Trophoblast cell (in vitro differentiated cells and primary cell): ENCODE measurements around the gene CRTC1.
A peak's percentile ranks its signal among the peaks of the same experiment; 100 is the strongest.

ENCODE experiments used
- DNase-seq, 2 donors: peaks; one replicate each; pipeline ENCODE4 v3.0.0-alpha.2; 2016
- H2AFZ ChIP-seq: 2 replicates; pipeline ENCODE4 v1.6.1; 2013; ENCODE audit warnings: low read length, moderate library complexity, mild to moderate bottlenecking; ENCODE audit not compliant: insufficient read depth, poor library complexity
- H2AK5ac ChIP-seq: 2 replicates; pipeline ENCODE4 v1.6.1; 2013; ENCODE audit warnings: mild to moderate bottlenecking, low read length
- H2BK120ac ChIP-seq: 2 replicates; pipeline ENCODE4 v1.6.1; 2013; ENCODE audit warnings: low read length, mild to moderate bottlenecking, moderate library complexity; ENCODE audit not compliant: insufficient read depth, poor library complexity
- H2BK12ac ChIP-seq: 2 replicates; pipeline ENCODE4 v1.6.1; 2013; ENCODE audit warnings: mild to moderate bottlenecking, low read length, moderate library complexity
- H2BK5ac ChIP-seq: 2 replicates; pipeline ENCODE4 v1.6.1; 2013; ENCODE audit warnings: low read length, low read depth, moderate library complexity, mild to moderate bottlenecking; ENCODE audit not compliant: poor library complexity
- H3K14ac ChIP-seq: 2 replicates; pipeline ENCODE4 v1.6.1; 2013; ENCODE audit warnings: mild to moderate bottlenecking, low read length
- H3K18ac ChIP-seq: 2 replicates; pipeline ENCODE4 v1.6.1; 2013; ENCODE audit warnings: mild to moderate bottlenecking, low read length
- H3K23ac ChIP-seq: 2 replicates; pipeline ENCODE4 v1.6.1; 2013; ENCODE audit warnings: low read length
- H3K27ac ChIP-seq: 2 replicates; pipeline ENCODE4 v1.5.1; 2013; ENCODE audit warnings: low read depth, mild to moderate bottlenecking, inconsistent platforms, low read length, moderate library complexity
- H3K27me3 ChIP-seq: 2 replicates; pipeline ENCODE4 v1.6.1; 2013; ENCODE audit warnings: inconsistent platforms, mild to moderate bottlenecking, low read length, moderate library complexity; ENCODE audit not compliant: insufficient read depth
- H3K36me3 ChIP-seq, 2 experiments: 1 replicate in 1 of 2; 2 replicates in 1 of 2; pipeline ENCODE4 v1.6.1; 2013; ENCODE audit warnings: low read length in 2 of 2, mild to moderate bottlenecking in 2 of 2, moderate library complexity in 1 of 2; ENCODE audit not compliant: insufficient read depth in 2 of 2, control insufficient read depth in 1 of 2
- H3K4ac ChIP-seq: 2 replicates; pipeline ENCODE4 v1.6.1; 2013; ENCODE audit warnings: low read depth, mild to moderate bottlenecking, low read length, moderate library complexity
- H3K4me1 ChIP-seq, 2 experiments: 1 replicate in 1 of 2; 2 replicates in 1 of 2; pipeline ENCODE4 v1.6.1; 2013; ENCODE audit warnings: low read length in 2 of 2, mild to moderate bottlenecking in 2 of 2, moderate library complexity in 1 of 2; ENCODE audit not compliant: insufficient read depth in 2 of 2, control insufficient read depth in 1 of 2
- H3K4me2 ChIP-seq: 2 replicates; pipeline ENCODE4 v1.6.1; 2013; ENCODE audit warnings: inconsistent platforms, mild to moderate bottlenecking, low read length, moderate library complexity
- H3K4me3 ChIP-seq: 2 replicates; pipeline ENCODE4 v1.5.1; 2013; ENCODE audit warnings: mild to moderate bottlenecking, low read depth, low read length, inconsistent platforms
- H3K79me1 ChIP-seq: one replicate; pipeline ENCODE4 v1.6.1; 2013; ENCODE audit warnings: low read length
- H3K79me2 ChIP-seq: 2 replicates; pipeline ENCODE4 v1.6.1; 2013; ENCODE audit warnings: low read length, mild to moderate bottlenecking; ENCODE audit not compliant: control insufficient read depth, insufficient read depth, poor library complexity
- H3K9ac ChIP-seq: 2 replicates; pipeline ENCODE4 v1.6.1; 2013; ENCODE audit warnings: mild to moderate bottlenecking, low read length
- H3K9me3 ChIP-seq: 2 replicates; pipeline ENCODE4 v1.6.1; 2013; ENCODE audit warnings: low read depth, mild to moderate bottlenecking, control low read depth, inconsistent platforms, low read length; ENCODE audit not compliant: insufficient read depth
- H4K12ac ChIP-seq: 2 replicates; pipeline ENCODE4 v1.6.1; 2013; ENCODE audit warnings: low read depth, mild to moderate bottlenecking, low read length, moderate library complexity
- H4K8ac ChIP-seq: 2 replicates; pipeline ENCODE4 v1.6.1; 2013; ENCODE audit warnings: low read depth, mild to moderate bottlenecking, low read length, moderate library complexity
- H4K91ac ChIP-seq: one replicate; pipeline ENCODE4 v1.6.1; 2013; ENCODE audit warnings: low read depth, mild to moderate bottlenecking, low read length, moderate library complexity
- WGBS: extraction: QIAGEN DNeasy Blood & Tissue Kit; methylation state at CpG from one replicate; pipeline ENCODE4 v1.1.7; 2013; ENCODE audit warnings: missing lambda C conversion rate; ENCODE audit not compliant: insufficient read length, insufficient coverage; ENCODE audit errors: extremely low coverage; 5-methylcytosine and 5-hydroxymethylcytosine counted together

Gene CRTC1

GRCh38 chr19:18729933-18730530 is 46.6 kb downstream of the CRTC1 start:
- H3K4me1 ChIP-seq, result peaks cover 5% of the 10 kb centered on the region in 2 experiments
- no peaks in the 10 kb centered on the region for H3K9me3 ChIP-seq
- H2BK5ac ChIP-seq, result no peak overlapping the region
- no peak overlapping the region for H3K14ac ChIP-seq
- H3K4ac ChIP-seq, result no peak overlapping the region
- no peak for DNase-seq
- H3K4me2 ChIP-seq, result no peak overlapping the region
- H3K18ac ChIP-seq, result no peak overlapping the region
- H3K36me3 ChIP-seq, result no peaks in the 10 kb centered on the region
- no peak overlapping the region for H3K27ac ChIP-seq
- no peak overlapping the region for H2BK120ac ChIP-seq
- WGBS, result no CpG with 5 or more reads among the region's 18 CpGs
- H2AK5ac ChIP-seq, result no peak overlapping the region
- H3K23ac ChIP-seq, result no peak overlapping the region
- no peak overlapping the region for H2BK12ac ChIP-seq
- no peak overlapping the region for H3K4me3 ChIP-seq
- H3K79me2 ChIP-seq, result no peaks in the 10 kb centered on the region
- no peak overlapping the region for H3K9ac ChIP-seq
- no peaks in the 10 kb centered on the region for H3K79me1 ChIP-seq
- H4K8ac ChIP-seq, result no peak overlapping the region
- H4K91ac ChIP-seq, result no peak overlapping the region
- no peaks in the 10 kb centered on the region for H3K27me3 ChIP-seq
- no peak overlapping the region for H2AFZ ChIP-seq
- H4K12ac ChIP-seq, result no peak overlapping the region

- H3K27me3 ChIP-seq, result no peaks in the 10 kb centered on the region
- H3K36me3 ChIP-seq, result no peaks in the 10 kb centered on the region
- no peak overlapping the region for H2AK5ac ChIP-seq
- H3K4me1 ChIP-seq, result peaks cover 5% of the 10 kb centered on the region in 2 experiments
- H4K8ac ChIP-seq, result no peak overlapping the region
- H3K4me3 ChIP-seq, result no peak overlapping the region
- H3K23ac ChIP-seq, result no peak overlapping the region
- no peak overlapping the region for H3K9ac ChIP-seq
- no peak overlapping the region for H3K27ac ChIP-seq
- H3K79me2 ChIP-seq, result no peaks in the 10 kb centered on the region
- H2BK120ac ChIP-seq, result no peak overlapping the region
- no peak overlapping the region for H4K12ac ChIP-seq
- H3K4ac ChIP-seq, result no peak overlapping the region
- no CpG with 5 or more reads among the region's 11 CpGs for WGBS
- no peak overlapping the region for H2AFZ ChIP-seq
- H2BK5ac ChIP-seq, result no peak overlapping the region
- H3K14ac ChIP-seq, result no peak overlapping the region
- no peak overlapping the region for H2BK12ac ChIP-seq
- H3K9me3 ChIP-seq, result no peaks in the 10 kb centered on the region
- no peak overlapping the region for H3K4me2 ChIP-seq
- H4K91ac ChIP-seq, result no peak overlapping the region
- no peaks in the 10 kb centered on the region for H3K79me1 ChIP-seq
- H3K18ac ChIP-seq, result no peak overlapping the region
- DNase-seq, result no peak
Observed at GRCh38 chr19:18730885-18731513, 47.5 kb downstream of the CRTC1 start.

- no peak overlapping the region for H4K8ac ChIP-seq
- H3K27me3 ChIP-seq, result no peaks in the 10 kb centered on the region
- H3K14ac ChIP-seq, result no peak overlapping the region
- H3K4ac ChIP-seq, result no peak overlapping the region
- H3K18ac ChIP-seq, result no peak overlapping the region
- H2AK5ac ChIP-seq, result no peak overlapping the region
- H3K9ac ChIP-seq, result no peak overlapping the region
- H3K36me3 ChIP-seq, result no peaks in the 10 kb centered on the region
- no peak overlapping the region for H3K4me3 ChIP-seq
- no peaks in the 10 kb centered on the region for H3K79me1 ChIP-seq
- H2BK5ac ChIP-seq, result no peak overlapping the region
- no peak overlapping the region for H3K4me2 ChIP-seq
- WGBS, result no CpG with 5 or more reads among the region's 15 CpGs
- H4K91ac ChIP-seq, result no peak overlapping the region
- peaks cover 5% of the 10 kb centered on the region in 2 experiments for H3K4me1 ChIP-seq
- DNase-seq, result peak in 1 of 2 donors; percentile 13
- no peaks in the 10 kb centered on the region for H3K79me2 ChIP-seq
- H2BK12ac ChIP-seq, result no peak overlapping the region
- no peaks in the 10 kb centered on the region for H3K9me3 ChIP-seq
- no peak overlapping the region for H3K27ac ChIP-seq
- H2AFZ ChIP-seq, result no peak overlapping the region
- no peak overlapping the region for H3K23ac ChIP-seq
- H4K12ac ChIP-seq, result no peak overlapping the region
- H2BK120ac ChIP-seq, result no peak overlapping the region
Observed at GRCh38 chr19:18731562-18732008, 48.1 kb downstream of the CRTC1 start.

GRCh38 chr19:18733196-18733647 is 49.7 kb downstream of the CRTC1 start:
- Histone ChIP-seq H3K79me2 (no peaks in the 10 kb centered on the region), H2AK5ac (no peak overlapping the region), H3K4me2 (no peak overlapping the region), H3K36me3 (no peaks in the 10 kb centered on the region), H3K4me1 (peaks cover 5% of the 10 kb centered on the region in 2 experiments), H3K14ac (no peak overlapping the region), H2BK120ac (no peak overlapping the region), H4K91ac (no peak overlapping the region), H4K12ac (no peak overlapping the region), H2AFZ (no peak overlapping the region), H3K27me3 (no peaks in the 10 kb centered on the region), H2BK12ac (no peak overlapping the region), H3K18ac (no peak overlapping the region), H3K9ac (no peak overlapping the region), H3K27ac (no peak overlapping the region), H2BK5ac (no peak overlapping the region), H3K4me3 (no peak overlapping the region), H3K79me1 (no peaks in the 10 kb centered on the region), H3K4ac (no peak overlapping the region), H3K23ac (no peak overlapping the region), H3K9me3 (no peaks in the 10 kb centered on the region), H4K8ac (no peak overlapping the region)
- DNase-seq, result no peak
- WGBS, result no CpG with 5 or more reads among the region's 11 CpGs
